GM21390 (cell line): ENCODE data around the gene CELF6.
A peak's percentile ranks its signal among the peaks of the same experiment; 100 is the strongest.

Experiments
- ATAC-seq: cut with Tn5 transposase; IDR thresholded peaks from one replicate; pipeline ENCODE4 v1.9.1; 2021; ENCODE audit not compliant: unreplicated experiment

CELF6 gene

GRCh38 chr15:72319985-72320671 is at the start of gene CELF6:
TSS of gene CELF6 (minus strand) at chr15:72320157. CDS start at chr15:72319874, 283 bp downstream.
- peak; percentile 70 for ATAC-seq

- no peak for ATAC-seq
Observed at GRCh38 chr15:72368899-72369298, 48.9 kb upstream of the CELF6 start.

GRCh38 chr15:72368325-72368724 is 48.4 kb upstream of the CELF6 start:
- ATAC-seq: no peak

GRCh38 chr15:72365844-72366243 is 45.9 kb upstream of the CELF6 start:
- peak; percentile 95 for ATAC-seq

- ATAC-seq: no peak
Observed at GRCh38 chr15:72361176-72361575, 41.2 kb upstream of the CELF6 start.

- no peak for ATAC-seq
Observed at GRCh38 chr15:72358650-72359171, 38.8 kb upstream of the CELF6 start.

GRCh38 chr15:72358121-72358520 is 38.2 kb upstream of the CELF6 start:
- ATAC-seq: no peak

GRCh38 chr15:72354496-72354895 is 34.5 kb upstream of the CELF6 start:
- no peak for ATAC-seq

GRCh38 chr15:72353266-72353665 is 33.3 kb upstream of the CELF6 start:
- no peak for ATAC-seq

- no peak for ATAC-seq
Observed at GRCh38 chr15:72345806-72346205, 25.8 kb upstream of the CELF6 start.

- ATAC-seq: no peak
Observed at GRCh38 chr15:72345280-72345679, 25.3 kb upstream of the CELF6 start.

- no peak for ATAC-seq
Observed at GRCh38 chr15:72344602-72345001, 24.6 kb upstream of the CELF6 start.

- ATAC-seq: no peak
Observed at GRCh38 chr15:72342385-72342784, 22.4 kb upstream of the CELF6 start.

- no peak for ATAC-seq
Observed at GRCh38 chr15:72341361-72341760, 21.4 kb upstream of the CELF6 start.

GRCh38 chr15:72340366-72340765 is 20.4 kb upstream of the CELF6 start:
- ATAC-seq: no peak

- ATAC-seq: no peak
Observed at GRCh38 chr15:72339777-72340177, 19.8 kb upstream of the CELF6 start.

GRCh38 chr15:72338617-72339321 is 18.8 kb upstream of the CELF6 start:
- no peak for ATAC-seq

- no peak for ATAC-seq
Observed at GRCh38 chr15:72338148-72338547, 18.2 kb upstream of the CELF6 start.

GRCh38 chr15:72334842-72335241 is 14.9 kb upstream of the CELF6 start:
- ATAC-seq: no peak

GRCh38 chr15:72331021-72331420 is 11.1 kb upstream of the CELF6 start:
- no peak for ATAC-seq

GRCh38 chr15:72323752-72324151 is 3.8 kb upstream of the CELF6 start:
- ATAC-seq: no peak

GRCh38 chr15:72319360-72319984 is 485 bp downstream of the CELF6 start:
- peak; percentile 31 for ATAC-seq
